ENCODE results near the gene ATRX.

DNA sequence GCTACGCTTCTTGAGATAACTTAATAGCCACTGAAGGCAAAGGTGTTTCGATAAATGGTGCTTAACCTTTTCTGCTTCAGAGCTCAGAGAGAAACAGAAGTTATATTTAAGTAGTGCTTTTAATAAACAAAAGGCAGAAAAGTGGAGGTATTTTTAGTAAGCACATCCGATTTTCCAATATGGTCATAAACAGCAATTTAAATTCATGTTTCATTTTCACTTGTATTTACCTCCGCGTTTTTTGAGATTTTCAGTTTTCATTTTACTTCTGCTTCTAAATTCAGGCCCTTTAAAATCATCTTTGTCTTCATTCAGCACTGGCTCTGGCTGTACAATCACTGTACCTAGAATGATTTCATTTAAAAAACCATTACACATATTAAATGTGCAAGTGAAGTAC lies 92.4 kb downstream of the ATRX start:
- TF ChIP-seq, protein P1, sequence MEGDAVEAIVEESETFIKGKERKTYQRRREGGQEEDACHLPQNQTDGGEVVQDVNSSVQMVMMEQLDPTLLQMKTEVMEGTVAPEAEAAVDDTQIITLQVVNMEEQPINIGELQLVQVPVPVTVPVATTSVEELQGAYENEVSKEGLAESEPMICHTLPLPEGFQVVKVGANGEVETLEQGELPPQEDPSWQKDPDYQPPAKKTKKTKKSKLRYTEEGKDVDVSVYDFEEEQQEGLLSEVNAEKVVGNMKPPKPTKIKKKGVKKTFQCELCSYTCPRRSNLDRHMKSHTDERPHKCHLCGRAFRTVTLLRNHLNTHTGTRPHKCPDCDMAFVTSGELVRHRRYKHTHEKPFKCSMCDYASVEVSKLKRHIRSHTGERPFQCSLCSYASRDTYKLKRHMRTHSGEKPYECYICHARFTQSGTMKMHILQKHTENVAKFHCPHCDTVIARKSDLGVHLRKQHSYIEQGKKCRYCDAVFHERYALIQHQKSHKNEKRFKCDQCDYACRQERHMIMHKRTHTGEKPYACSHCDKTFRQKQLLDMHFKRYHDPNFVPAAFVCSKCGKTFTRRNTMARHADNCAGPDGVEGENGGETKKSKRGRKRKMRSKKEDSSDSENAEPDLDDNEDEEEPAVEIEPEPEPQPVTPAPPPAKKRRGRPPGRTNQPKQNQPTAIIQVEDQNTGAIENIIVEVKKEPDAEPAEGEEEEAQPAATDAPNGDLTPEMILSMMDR (IDR thresholded peaks at IDR 0.05): no peak
- TF ChIP-seq EZH2phosphoT487 (IDR thresholded peaks at IDR 0.05) (no peak), EZH2 (IDR thresholded peaks at IDR 0.05) (no peak)
